GM23338 (cell line): ENCODE data around the gene IFI35. TPM values are rescaled to one million over a fixed set of nuclear protein-coding genes. Genes with fewer than 3 reads are reported as not detected.
A peak's percentile ranks its signal among the peaks of the same experiment; 100 is the strongest.

Experiments used
- ATAC-seq: fragments of 200-7000 bp; cut with Tn5 transposase; 3 replicates; pipeline ENCODE4 v1.9.1; 2020
- DNase-seq: peaks from one replicate; pipeline ENCODE4 v3.0.0-alpha.2; 2015; ENCODE audit warnings: low spot score
- H2AFZ ChIP-seq: fragments of 200-600 bp; sonication (generic); 2 replicates; pipeline ENCODE4 v1.8.0; 2016; ENCODE audit warnings: antibody characterized with exemption, mild to moderate bottlenecking, moderate library complexity
- H3F3A ChIP-seq: fragments of 200-600 bp; sonication (generic); replicated peaks from 2 replicates; pipeline ENCODE4 v1.8.0; 2017; ENCODE audit warnings: antibody characterized with exemption, mixed run types, low read depth
- H3K27ac ChIP-seq: fragments of 200-600 bp; sonication (generic); 2 replicates; pipeline ENCODE4 v1.6.1; 2016; ENCODE audit warnings: low read depth
- H3K27me3 ChIP-seq: fragments of 200-600 bp; sonication (generic); 2 replicates; pipeline ENCODE4 v1.8.0; 2016; ENCODE audit warnings: mild to moderate bottlenecking, mixed run types, moderate library complexity; ENCODE audit not compliant: insufficient read depth
- H3K36me3 ChIP-seq: fragments of 200-600 bp; sonication (generic); 2 replicates; pipeline ENCODE4 v1.8.0; 2016; ENCODE audit warnings: mild to moderate bottlenecking; ENCODE audit not compliant: insufficient read depth
- H3K4me1 ChIP-seq: fragments of 200-600 bp; sonication (generic); 2 replicates; pipeline ENCODE4 v1.8.0; 2016; ENCODE audit warnings: mild to moderate bottlenecking, moderate library complexity; ENCODE audit not compliant: insufficient read depth
- H3K4me2 ChIP-seq: fragments of 200-600 bp; sonication (generic); 2 replicates; pipeline ENCODE4 v1.7.1; 2017; ENCODE audit warnings: mixed run types
- H3K4me3 ChIP-seq: fragments of 200-600 bp; sonication (generic); 2 replicates; pipeline ENCODE4 v1.6.1; 2016; ENCODE audit warnings: mixed run types
- H3K79me2 ChIP-seq: fragments of 200-600 bp; sonication (generic); replicated peaks from 2 replicates; pipeline ENCODE4 v1.8.0; 2017; ENCODE audit warnings: mild to moderate bottlenecking; ENCODE audit not compliant: insufficient read depth
- H3K9me2 ChIP-seq: fragments of 200-600 bp; sonication (generic); 2 replicates; pipeline ENCODE4 v1.8.0; 2017; ENCODE audit not compliant: insufficient read depth
- H4K20me1 ChIP-seq: fragments of 200-600 bp; sonication (generic); replicated peaks from 2 replicates; pipeline ENCODE4 v1.8.0; 2017; ENCODE audit warnings: mild to moderate bottlenecking; ENCODE audit not compliant: insufficient read depth
- H3K27ac Mint-ChIP-seq: 2 replicates; pipeline ENCODE4 v1.8.0; 2020; ENCODE audit warnings: inconsistent platforms, mild to moderate bottlenecking, moderate library complexity, mixed read lengths
- H3K27me3 Mint-ChIP-seq: 3 replicates; pipeline ENCODE4 v1.8.0; 2022; ENCODE audit warnings: low read depth, mild to moderate bottlenecking, moderate library complexity, mixed read lengths, inconsistent platforms; ENCODE audit not compliant: insufficient read depth, poor library complexity
- H3K36me3 Mint-ChIP-seq: 3 replicates; pipeline ENCODE4 v1.8.0; 2021; ENCODE audit warnings: low read depth, mild to moderate bottlenecking, inconsistent platforms, moderate library complexity, mixed read lengths
- H3K4me1 Mint-ChIP-seq: 3 replicates; pipeline ENCODE4 v1.8.0; 2020; ENCODE audit warnings: mild to moderate bottlenecking, inconsistent platforms, mixed read lengths
- H3K4me3 Mint-ChIP-seq: 3 replicates; pipeline ENCODE4 v1.8.0; 2021; ENCODE audit warnings: moderate library complexity, mild to moderate bottlenecking, inconsistent platforms, mixed read lengths
- H3K9me3 Mint-ChIP-seq: 3 replicates; pipeline ENCODE4 v1.8.0; 2020; ENCODE audit warnings: moderate library complexity, mild to moderate bottlenecking, inconsistent platforms, mixed read lengths
- CREB1 ChIP-seq: fragments of 250-450 bp; sonication (Bioruptor Pico); IDR thresholded peaks from 2 replicates; pipeline ENCODE4 v1.5.0; 2020; ENCODE audit warnings: low read depth, mild to moderate bottlenecking, moderate library complexity
- EZH2 ChIP-seq: fragments of 200-600 bp; sonication (generic); IDR thresholded peaks from one replicate; pipeline ENCODE4 v1.8.0; 2017; ENCODE audit warnings: antibody characterized with exemption, mild to moderate bottlenecking, low read depth; ENCODE audit not compliant: unreplicated experiment
- EZH2phosphoT487 ChIP-seq: fragments of 200-600 bp; sonication (generic); IDR thresholded peaks from one replicate; pipeline ENCODE4 v1.8.1; 2018; ENCODE audit warnings: antibody characterized with exemption; ENCODE audit not compliant: unreplicated experiment
- JUNB ChIP-seq: IDR thresholded peaks from one replicate; pipeline ENCODE4 v1.6.1; 2016; ENCODE audit warnings: antibody characterized with exemption; ENCODE audit not compliant: unreplicated experiment
- NANOG ChIP-seq: IDR thresholded peaks from 2 replicates; pipeline ENCODE4 v1.6.1; 2016; ENCODE audit warnings: antibody characterized with exemption, borderline replicate concordance
- POLR2AphosphoS5 ChIP-seq: IDR thresholded peaks from 2 replicates; pipeline ENCODE4 v1.6.1; 2016; ENCODE audit warnings: antibody characterized with exemption, low read depth
- STAT1 ChIP-seq: IDR thresholded peaks from one replicate; pipeline ENCODE4 v1.6.1; 2016; ENCODE audit warnings: antibody characterized with exemption; ENCODE audit not compliant: unreplicated experiment
- ZNF114 ChIP-seq: fragments of 250-450 bp; sonication (Bioruptor Pico); IDR thresholded peaks from 2 replicates; pipeline ENCODE4 v1.5.0; 2020; ENCODE audit warnings: mild to moderate bottlenecking, moderate library complexity
- ZNF331 ChIP-seq: fragments of 250-450 bp; sonication (Bioruptor Pico); IDR thresholded peaks from 2 replicates; pipeline ENCODE4 v1.5.0; 2020; ENCODE audit warnings: low read depth, mild to moderate bottlenecking, moderate library complexity
- polyA plus RNA-seq: library from polyadenylated mRNA; unstranded; fragments of >200 nt; fragmentation: Nextera tagmentation; extraction: Ambion mirVana; gene quantifications from 2 replicates; pipeline ENCODE4 v1.2.1, GENCODE V29; 2016
- total RNA-seq: library from RNA; depleted of rRNA; stranded (reverse); fragments of >200 nt; shearing (Covaris generic); gene quantifications from 2 replicates; pipeline ENCODE4 v1.2.3, GENCODE V29; 2014
- TF ChIP-seq, protein P1 (sequence below): IDR thresholded peaks from 2 replicates; pipeline ENCODE4 v1.6.1; 2016; ENCODE audit warnings: antibody characterized with exemption
- TF ChIP-seq, protein P2 (sequence below): IDR thresholded peaks from one replicate; pipeline ENCODE4 v1.6.1; 2018; ENCODE audit warnings: antibody characterized with exemption; ENCODE audit not compliant: unreplicated experiment
- TF ChIP-seq, protein P3 (sequence below), 2 experiments: fragments of 200-600 bp in 1 of 2; sonication (generic) in 1 of 2; conservative IDR thresholded peaks; 2 replicates each; pipeline versions ENCODE4 v1.5.1 to v1.6.1; 2016 to 2017; ENCODE audit warnings: antibody characterized with exemption in 2 of 2, low read depth in 2 of 2, mild to moderate bottlenecking in 2 of 2, moderate library complexity in 1 of 2
- TF ChIP-seq, protein P4 (sequence below): fragments of 250-450 bp; sonication (Bioruptor Pico); IDR thresholded peaks from 2 replicates; pipeline ENCODE4 v1.5.0; 2020; ENCODE audit warnings: mild to moderate bottlenecking, moderate library complexity

Gene IFI35
- total and polyA plus RNA-seq, 2 experiments from 2014 or later, result 1.8 to 2.3 TPM

DNA sequence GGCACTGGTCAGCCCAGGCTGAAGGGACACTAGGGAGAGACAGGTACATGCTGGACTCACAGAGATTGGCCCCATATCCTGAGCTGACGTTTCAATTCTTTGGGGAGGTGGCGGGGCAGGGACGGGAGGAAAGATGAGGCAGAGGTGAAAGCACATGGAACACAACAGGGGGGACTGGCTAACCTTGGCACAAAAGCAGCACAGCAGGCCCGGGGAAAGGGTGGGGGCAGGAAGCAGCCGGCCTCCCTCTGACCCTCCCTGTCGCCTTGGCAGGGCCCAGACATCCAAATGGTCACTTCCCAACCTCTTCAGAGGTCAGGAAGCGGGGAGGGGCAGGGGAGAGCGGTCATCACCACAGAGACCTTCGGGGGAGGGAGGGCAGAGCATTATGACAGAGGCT is 9.0 kb downstream of the IFI35 start:
- H3F3A ChIP-seq, result 0 out of 2 replicates have a peak, but pooled peaks cover 2% of the 10 kb centered on the region
- H3K4me2 ChIP-seq, result no peak overlapping the region
- ATAC-seq (no peak), DNase-seq (no peak)
- H4K20me1 ChIP-seq, result peaks cover 10% of the 10 kb centered on the region
- H3K36me3 Mint-ChIP-seq, result peaks cover 53% of the 10 kb centered on the region
- H3K9me2 ChIP-seq, result no peaks in the 10 kb centered on the region
- H3K4me1 Mint-ChIP-seq, result peaks cover 56% of the 10 kb centered on the region
- no peaks in the 10 kb centered on the region for H3K9me3 Mint-ChIP-seq
- no peak overlapping the region for H3K27ac ChIP-seq
- peaks cover 23% of the 10 kb centered on the region for H3K4me1 ChIP-seq
- H3K79me2 ChIP-seq, result peaks cover 26% of the 10 kb centered on the region
- no peak for TF ChIP-seq JUNB
- no peak for TF ChIP-seq NANOG
- TF ChIP-seq, protein P1, sequence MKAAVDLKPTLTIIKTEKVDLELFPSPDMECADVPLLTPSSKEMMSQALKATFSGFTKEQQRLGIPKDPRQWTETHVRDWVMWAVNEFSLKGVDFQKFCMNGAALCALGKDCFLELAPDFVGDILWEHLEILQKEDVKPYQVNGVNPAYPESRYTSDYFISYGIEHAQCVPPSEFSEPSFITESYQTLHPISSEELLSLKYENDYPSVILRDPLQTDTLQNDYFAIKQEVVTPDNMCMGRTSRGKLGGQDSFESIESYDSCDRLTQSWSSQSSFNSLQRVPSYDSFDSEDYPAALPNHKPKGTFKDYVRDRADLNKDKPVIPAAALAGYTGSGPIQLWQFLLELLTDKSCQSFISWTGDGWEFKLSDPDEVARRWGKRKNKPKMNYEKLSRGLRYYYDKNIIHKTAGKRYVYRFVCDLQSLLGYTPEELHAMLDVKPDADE, result no peak
- no peak for TF ChIP-seq ZNF114 (CRISPR knock-in tag)
- TF ChIP-seq, protein P2, sequence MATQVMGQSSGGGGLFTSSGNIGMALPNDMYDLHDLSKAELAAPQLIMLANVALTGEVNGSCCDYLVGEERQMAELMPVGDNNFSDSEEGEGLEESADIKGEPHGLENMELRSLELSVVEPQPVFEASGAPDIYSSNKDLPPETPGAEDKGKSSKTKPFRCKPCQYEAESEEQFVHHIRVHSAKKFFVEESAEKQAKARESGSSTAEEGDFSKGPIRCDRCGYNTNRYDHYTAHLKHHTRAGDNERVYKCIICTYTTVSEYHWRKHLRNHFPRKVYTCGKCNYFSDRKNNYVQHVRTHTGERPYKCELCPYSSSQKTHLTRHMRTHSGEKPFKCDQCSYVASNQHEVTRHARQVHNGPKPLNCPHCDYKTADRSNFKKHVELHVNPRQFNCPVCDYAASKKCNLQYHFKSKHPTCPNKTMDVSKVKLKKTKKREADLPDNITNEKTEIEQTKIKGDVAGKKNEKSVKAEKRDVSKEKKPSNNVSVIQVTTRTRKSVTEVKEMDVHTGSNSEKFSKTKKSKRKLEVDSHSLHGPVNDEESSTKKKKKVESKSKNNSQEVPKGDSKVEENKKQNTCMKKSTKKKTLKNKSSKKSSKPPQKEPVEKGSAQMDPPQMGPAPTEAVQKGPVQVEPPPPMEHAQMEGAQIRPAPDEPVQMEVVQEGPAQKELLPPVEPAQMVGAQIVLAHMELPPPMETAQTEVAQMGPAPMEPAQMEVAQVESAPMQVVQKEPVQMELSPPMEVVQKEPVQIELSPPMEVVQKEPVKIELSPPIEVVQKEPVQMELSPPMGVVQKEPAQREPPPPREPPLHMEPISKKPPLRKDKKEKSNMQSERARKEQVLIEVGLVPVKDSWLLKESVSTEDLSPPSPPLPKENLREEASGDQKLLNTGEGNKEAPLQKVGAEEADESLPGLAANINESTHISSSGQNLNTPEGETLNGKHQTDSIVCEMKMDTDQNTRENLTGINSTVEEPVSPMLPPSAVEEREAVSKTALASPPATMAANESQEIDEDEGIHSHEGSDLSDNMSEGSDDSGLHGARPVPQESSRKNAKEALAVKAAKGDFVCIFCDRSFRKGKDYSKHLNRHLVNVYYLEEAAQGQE, result no peak
- no peak for TF ChIP-seq CREB1 (CRISPR knock-in tag)
- no peak for TF ChIP-seq STAT1
- TF ChIP-seq, protein P3, sequence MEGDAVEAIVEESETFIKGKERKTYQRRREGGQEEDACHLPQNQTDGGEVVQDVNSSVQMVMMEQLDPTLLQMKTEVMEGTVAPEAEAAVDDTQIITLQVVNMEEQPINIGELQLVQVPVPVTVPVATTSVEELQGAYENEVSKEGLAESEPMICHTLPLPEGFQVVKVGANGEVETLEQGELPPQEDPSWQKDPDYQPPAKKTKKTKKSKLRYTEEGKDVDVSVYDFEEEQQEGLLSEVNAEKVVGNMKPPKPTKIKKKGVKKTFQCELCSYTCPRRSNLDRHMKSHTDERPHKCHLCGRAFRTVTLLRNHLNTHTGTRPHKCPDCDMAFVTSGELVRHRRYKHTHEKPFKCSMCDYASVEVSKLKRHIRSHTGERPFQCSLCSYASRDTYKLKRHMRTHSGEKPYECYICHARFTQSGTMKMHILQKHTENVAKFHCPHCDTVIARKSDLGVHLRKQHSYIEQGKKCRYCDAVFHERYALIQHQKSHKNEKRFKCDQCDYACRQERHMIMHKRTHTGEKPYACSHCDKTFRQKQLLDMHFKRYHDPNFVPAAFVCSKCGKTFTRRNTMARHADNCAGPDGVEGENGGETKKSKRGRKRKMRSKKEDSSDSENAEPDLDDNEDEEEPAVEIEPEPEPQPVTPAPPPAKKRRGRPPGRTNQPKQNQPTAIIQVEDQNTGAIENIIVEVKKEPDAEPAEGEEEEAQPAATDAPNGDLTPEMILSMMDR (conservative IDR thresholded peaks at IDR 0.05; ENCODE audit: low read depth in 2 of 2), result no peak
- TF ChIP-seq, protein P4, sequence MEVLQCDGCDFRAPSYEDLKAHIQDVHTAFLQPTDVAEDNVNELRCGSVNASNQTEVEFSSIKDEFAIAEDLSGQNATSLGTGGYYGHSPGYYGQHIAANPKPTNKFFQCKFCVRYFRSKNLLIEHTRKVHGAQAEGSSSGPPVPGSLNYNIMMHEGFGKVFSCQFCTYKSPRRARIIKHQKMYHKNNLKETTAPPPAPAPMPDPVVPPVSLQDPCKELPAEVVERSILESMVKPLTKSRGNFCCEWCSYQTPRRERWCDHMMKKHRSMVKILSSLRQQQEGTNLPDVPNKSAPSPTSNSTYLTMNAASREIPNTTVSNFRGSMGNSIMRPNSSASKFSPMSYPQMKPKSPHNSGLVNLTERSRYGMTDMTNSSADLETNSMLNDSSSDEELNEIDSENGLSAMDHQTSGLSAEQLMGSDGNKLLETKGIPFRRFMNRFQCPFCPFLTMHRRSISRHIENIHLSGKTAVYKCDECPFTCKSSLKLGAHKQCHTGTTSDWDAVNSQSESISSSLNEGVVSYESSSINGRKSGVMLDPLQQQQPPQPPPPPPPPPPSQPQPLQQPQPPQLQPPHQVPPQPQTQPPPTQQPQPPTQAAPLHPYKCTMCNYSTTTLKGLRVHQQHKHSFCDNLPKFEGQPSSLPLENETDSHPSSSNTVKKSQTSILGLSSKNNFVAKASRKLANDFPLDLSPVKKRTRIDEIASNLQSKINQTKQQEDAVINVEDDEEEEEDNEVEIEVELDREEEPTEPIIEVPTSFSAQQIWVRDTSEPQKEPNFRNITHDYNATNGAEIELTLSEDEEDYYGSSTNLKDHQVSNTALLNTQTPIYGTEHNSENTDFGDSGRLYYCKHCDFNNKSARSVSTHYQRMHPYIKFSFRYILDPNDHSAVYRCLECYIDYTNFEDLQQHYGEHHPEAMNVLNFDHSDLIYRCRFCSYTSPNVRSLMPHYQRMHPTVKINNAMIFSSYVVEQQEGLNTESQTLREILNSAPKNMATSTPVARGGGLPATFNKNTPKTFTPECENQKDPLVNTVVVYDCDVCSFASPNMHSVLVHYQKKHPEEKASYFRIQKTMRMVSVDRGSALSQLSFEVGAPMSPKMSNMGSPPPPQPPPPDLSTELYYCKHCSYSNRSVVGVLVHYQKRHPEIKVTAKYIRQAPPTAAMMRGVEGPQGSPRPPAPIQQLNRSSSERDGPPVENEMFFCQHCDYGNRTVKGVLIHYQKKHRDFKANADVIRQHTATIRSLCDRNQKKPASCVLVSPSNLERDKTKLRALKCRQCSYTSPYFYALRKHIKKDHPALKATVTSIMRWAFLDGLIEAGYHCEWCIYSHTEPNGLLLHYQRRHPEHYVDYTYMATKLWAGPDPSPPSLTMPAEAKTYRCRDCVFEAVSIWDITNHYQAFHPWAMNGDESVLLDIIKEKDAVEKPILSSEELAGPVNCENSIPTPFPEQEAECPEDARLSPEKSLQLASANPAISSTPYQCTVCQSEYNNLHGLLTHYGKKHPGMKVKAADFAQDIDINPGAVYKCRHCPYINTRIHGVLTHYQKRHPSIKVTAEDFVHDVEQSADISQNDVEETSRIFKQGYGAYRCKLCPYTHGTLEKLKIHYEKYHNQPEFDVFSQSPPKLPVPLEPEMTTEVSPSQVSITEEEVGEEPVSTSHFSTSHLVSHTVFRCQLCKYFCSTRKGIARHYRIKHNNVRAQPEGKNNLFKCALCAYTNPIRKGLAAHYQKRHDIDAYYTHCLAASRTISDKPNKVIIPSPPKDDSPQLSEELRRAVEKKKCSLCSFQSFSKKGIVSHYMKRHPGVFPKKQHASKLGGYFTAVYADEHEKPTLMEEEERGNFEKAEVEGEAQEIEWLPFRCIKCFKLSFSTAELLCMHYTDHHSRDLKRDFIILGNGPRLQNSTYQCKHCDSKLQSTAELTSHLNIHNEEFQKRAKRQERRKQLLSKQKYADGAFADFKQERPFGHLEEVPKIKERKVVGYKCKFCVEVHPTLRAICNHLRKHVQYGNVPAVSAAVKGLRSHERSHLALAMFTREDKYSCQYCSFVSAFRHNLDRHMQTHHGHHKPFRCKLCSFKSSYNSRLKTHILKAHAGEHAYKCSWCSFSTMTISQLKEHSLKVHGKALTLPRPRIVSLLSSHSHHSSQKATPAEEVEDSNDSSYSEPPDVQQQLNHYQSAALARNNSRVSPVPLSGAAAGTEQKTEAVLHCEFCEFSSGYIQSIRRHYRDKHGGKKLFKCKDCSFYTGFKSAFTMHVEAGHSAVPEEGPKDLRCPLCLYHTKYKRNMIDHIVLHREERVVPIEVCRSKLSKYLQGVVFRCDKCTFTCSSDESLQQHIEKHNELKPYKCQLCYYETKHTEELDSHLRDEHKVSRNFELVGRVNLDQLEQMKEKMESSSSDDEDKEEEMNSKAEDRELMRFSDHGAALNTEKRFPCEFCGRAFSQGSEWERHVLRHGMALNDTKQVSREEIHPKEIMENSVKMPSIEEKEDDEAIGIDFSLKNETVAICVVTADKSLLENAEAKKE (CRISPR knock-in tag), result no peak
- TF ChIP-seq EZH2phosphoT487, result no peak
- TF ChIP-seq ZNF331 (CRISPR knock-in tag), result no peak
- no peak for TF ChIP-seq EZH2
- TF ChIP-seq POLR2AphosphoS5, result no peak
- no peak overlapping the region for H3K4me3 ChIP-seq
- peaks cover 2% of the 10 kb centered on the region for H3K27me3 Mint-ChIP-seq
- H2AFZ ChIP-seq, result no peak overlapping the region
- peak overlapping the region; percentile 6 for H3K27ac Mint-ChIP-seq
- peaks cover 9% of the 10 kb centered on the region; the same call in 1 of the 2 replicates for H3K36me3 ChIP-seq
- H3K27me3 ChIP-seq, result no peaks in the 10 kb centered on the region
- no peak overlapping the region; the same call in 2 of the 3 replicates for H3K4me3 Mint-ChIP-seq
